DND-41 (cell line): ENCODE measurements around the gene SYCE3.

Experiments used
- ATAC-seq: fragments of 200-7000 bp; cut with Tn5 transposase; 3 replicates; pipeline ENCODE4 v1.9.1; 2021; ENCODE audit warnings: low read depth; ENCODE audit not compliant: insufficient read depth
- DNase-seq: peaks from one replicate; pipeline ENCODE4 v3.0.0-alpha.2; 2020
- H2AFZ ChIP-seq: 2 replicates; pipeline ENCODE4 v1.6.0; 2012; ENCODE audit warnings: low read depth, low read length
- H3K27ac ChIP-seq: 2 replicates; pipeline ENCODE4 v1.5.1; 2012; ENCODE audit warnings: low read length, inconsistent platforms
- H3K27me3 ChIP-seq: fragments of 200-600 bp; sonication (generic); 2 replicates; pipeline ENCODE4 v1.6.0; 2012; ENCODE audit warnings: low read length, mild to moderate bottlenecking, inconsistent platforms; ENCODE audit not compliant: insufficient read depth, poor library complexity
- H3K36me3 ChIP-seq: 2 replicates; pipeline ENCODE4 v1.5.1; 2012; ENCODE audit warnings: low read length, inconsistent platforms; ENCODE audit not compliant: insufficient read depth
- H3K4me1 ChIP-seq: 2 replicates; pipeline ENCODE4 v1.5.1; 2012; ENCODE audit warnings: mild to moderate bottlenecking, low read length; ENCODE audit not compliant: insufficient read depth
- H3K4me2 ChIP-seq: 2 replicates; pipeline ENCODE4 v1.6.0; 2012; ENCODE audit warnings: mild to moderate bottlenecking, moderate library complexity, low read length, inconsistent platforms; ENCODE audit not compliant: insufficient read depth
- H3K4me3 ChIP-seq, 2 experiments: fragments of 200-600 bp in 1 of 2; shearing (Covaris generic) in 1 of 2; 2 replicates each; pipeline ENCODE4 v1.5.1; 2012 to 2016; ENCODE audit warnings: inconsistent platforms in 2 of 2, low read length in 2 of 2, mild to moderate bottlenecking in 2 of 2, low read depth in 1 of 2, moderate library complexity in 1 of 2
- H3K79me2 ChIP-seq: 2 replicates; pipeline ENCODE4 v1.6.0; 2012; ENCODE audit warnings: low read length, inconsistent platforms; ENCODE audit not compliant: insufficient read depth
- H3K9ac ChIP-seq: 2 replicates; pipeline ENCODE4 v1.6.0; 2012; ENCODE audit warnings: low read depth, mild to moderate bottlenecking, inconsistent platforms, low read length, moderate library complexity
- H3K9me3 ChIP-seq: 2 replicates; pipeline ENCODE4 v1.5.1; 2012; ENCODE audit warnings: low read length, moderate library complexity, mild to moderate bottlenecking, inconsistent platforms; ENCODE audit not compliant: insufficient read depth, severe bottlenecking
- H4K20me1 ChIP-seq: 2 replicates; pipeline ENCODE4 v1.6.0; 2012; ENCODE audit warnings: low read length; ENCODE audit not compliant: insufficient read depth
- CTCF ChIP-seq: IDR thresholded peaks from 2 replicates; pipeline ENCODE4 v1.5.1; 2012; ENCODE audit warnings: borderline replicate concordance, low read length, moderate library complexity, mild to moderate bottlenecking; ENCODE audit not compliant: poor library complexity, severe bottlenecking; ENCODE audit errors: extremely low read depth
- EZH2 ChIP-seq: IDR thresholded peaks from 3 replicates; pipeline ENCODE4 v1.6.1; 2012; ENCODE audit warnings: borderline replicate concordance, low read depth, mild to moderate bottlenecking, moderate library complexity, low read length, inconsistent platforms; ENCODE audit not compliant: severe bottlenecking

Gene SYCE3

GRCh38 chr22:50532824-50533796, 29.6 kb downstream of the SYCE3 start:
- no peak for TF ChIP-seq CTCF
- no peak for TF ChIP-seq EZH2
- no peak overlapping the region for H3K4me3 ChIP-seq
- H2AFZ ChIP-seq = no peak overlapping the region
- H4K20me1 ChIP-seq = peaks cover 5% of the 10 kb centered on the region; the same call in 1 of the 2 replicates
- no peaks in the 10 kb centered on the region for H3K27me3 ChIP-seq
- H3K9ac ChIP-seq = no peak overlapping the region
- no peak overlapping the region for H3K27ac ChIP-seq
- H3K79me2 ChIP-seq = no peaks in the 10 kb centered on the region
- DNase-seq (no peak), ATAC-seq (no peak)
- no peaks in the 10 kb centered on the region for H3K4me1 ChIP-seq
- no peaks in the 10 kb centered on the region for H3K9me3 ChIP-seq
- H3K4me2 ChIP-seq = no peak overlapping the region
- H3K36me3 ChIP-seq = no peaks in the 10 kb centered on the region

- TF ChIP-seq EZH2 = no peak
- TF ChIP-seq CTCF = no peak
- Histone ChIP-seq H3K4me3 (no peak overlapping the region), H3K9ac (no peak overlapping the region), H2AFZ (no peak overlapping the region), H3K36me3 (no peaks in the 10 kb centered on the region), H3K27ac (no peak overlapping the region), H3K9me3 (no peaks in the 10 kb centered on the region), H3K4me2 (no peak overlapping the region), H3K4me1 (peaks cover 4% of the 10 kb centered on the region), H3K27me3 (no peaks in the 10 kb centered on the region), H4K20me1 (peaks cover 5% of the 10 kb centered on the region; the same call in 1 of the 2 replicates), H3K79me2 (peaks cover under 1% of the 10 kb centered on the region; the same call in 1 of the 2 replicates)
- ATAC-seq = no peak
- DNase-seq = no peak
Measured at GRCh38 chr22:50531962-50532674, 30.6 kb downstream of the SYCE3 start.

- Histone ChIP-seq H3K36me3 (no peaks in the 10 kb centered on the region), H3K9me3 (no peaks in the 10 kb centered on the region), H3K4me1 (peaks cover 10% of the 10 kb centered on the region), H3K4me2 (no peak overlapping the region), H3K4me3 (no peak overlapping the region), H3K9ac (no peak overlapping the region), H2AFZ (no peak overlapping the region), H4K20me1 (peaks cover 5% of the 10 kb centered on the region; the same call in 1 of the 2 replicates), H3K27me3 (no peaks in the 10 kb centered on the region), H3K27ac (no peak overlapping the region), H3K79me2 (peaks cover 6% of the 10 kb centered on the region)
- no peak for TF ChIP-seq EZH2
- DNase-seq (no peak), ATAC-seq (no peak)
Measured at GRCh38 chr22:50531546-50531961, 31.2 kb downstream of the SYCE3 start.
